Mononuclear cell (primary cell): ENCODE data around the gene CYB561D1. TPM values are rescaled to one million over a fixed set of nuclear protein-coding genes. Genes with fewer than 3 reads are reported as not detected.

Experiments
- H3K27me3 ChIP-seq: 2 replicates; pipeline ENCODE4 v1.6.0; 2011; ENCODE audit warnings: low read length, control low read depth; ENCODE audit not compliant: insufficient read depth
- H3K4me1 ChIP-seq: 2 replicates; pipeline ENCODE4 v1.5.1; 2011; ENCODE audit warnings: mild to moderate bottlenecking, low read length, control low read depth; ENCODE audit not compliant: insufficient read depth
- H3K4me3 ChIP-seq: 2 replicates; pipeline ENCODE4 v1.5.1; 2011; ENCODE audit warnings: mild to moderate bottlenecking, low read length, moderate library complexity
- H3K9me3 ChIP-seq: 2 replicates; pipeline ENCODE4 v1.5.1; 2011; ENCODE audit warnings: low read depth, mild to moderate bottlenecking, control low read depth, low read length
- total RNA-seq: library from RNA; depleted of rRNA; stranded (reverse); fragments of >200 nt; gene quantifications from one replicate; pipeline ENCODE4 v1.2.3, GENCODE V29; 2012

Gene CYB561D1
- total RNA-seq, 1 donor: 7.9 TPM

DNA sequence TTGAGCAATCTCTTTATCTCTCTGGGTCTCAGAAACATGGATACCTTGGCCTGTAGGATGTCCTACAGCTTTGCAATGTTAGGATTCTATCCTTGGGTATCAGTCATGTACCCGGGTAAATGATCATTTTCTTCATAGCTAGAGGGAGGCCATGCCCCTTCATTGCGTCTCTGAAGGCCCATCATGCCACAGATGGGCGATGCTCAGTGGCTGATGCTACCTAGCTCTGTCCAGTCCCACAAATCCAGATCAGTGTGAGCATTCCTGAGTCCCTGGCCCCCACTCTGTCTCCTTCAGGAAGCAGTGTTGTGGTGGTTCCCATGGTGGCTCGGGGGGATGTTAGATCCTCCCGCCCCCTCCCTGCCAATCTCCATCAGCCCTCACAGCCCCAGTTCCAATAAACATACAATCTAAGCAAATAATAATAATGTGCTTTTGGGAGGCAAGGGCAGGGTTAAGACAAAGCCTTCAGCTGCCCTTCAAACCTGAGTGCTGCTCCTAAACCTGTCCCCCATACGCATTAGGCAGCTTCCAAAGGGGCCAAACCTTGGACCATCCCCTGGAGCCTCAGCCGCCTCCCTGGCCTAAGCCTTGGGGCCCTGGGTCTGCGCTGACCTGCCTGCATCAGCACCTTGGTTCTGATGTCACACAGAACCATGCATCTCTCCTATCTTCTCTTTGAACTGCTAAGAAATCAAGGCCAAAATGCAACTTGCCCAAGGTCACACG is 45.1 kb downstream of the CYB561D1 start:
- Histone ChIP-seq H3K4me1 (no peaks in the 10 kb centered on the region), H3K4me3 (no peak overlapping the region), H3K9me3 (no peaks in the 10 kb centered on the region), H3K27me3 (no peaks in the 10 kb centered on the region)

DNA sequence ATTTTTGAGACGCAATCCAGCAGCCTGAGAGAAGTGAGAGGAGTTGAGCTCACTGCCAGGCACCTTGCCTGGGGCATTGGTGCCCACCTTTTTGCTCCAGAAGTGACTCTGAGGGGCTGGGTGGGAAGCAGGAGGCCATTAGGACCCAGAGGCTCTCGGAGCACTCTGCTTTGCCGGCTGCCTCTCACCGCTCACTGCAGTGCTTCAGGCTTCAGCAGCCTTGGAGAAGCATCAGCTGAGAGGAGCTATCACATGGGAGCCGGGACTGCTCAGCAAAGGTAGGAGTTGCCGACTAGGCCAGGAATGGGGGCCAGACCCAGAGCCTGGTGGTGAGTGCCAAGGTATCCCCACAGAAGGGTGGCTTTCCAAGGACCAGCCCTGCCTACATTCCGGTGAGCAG is 45.8 kb downstream of the CYB561D1 start, which contains the start of gene GPR61:
TSS of gene GPR61 (plus strand) at position 197 of the 400 bp plus-strand sequence. CDS start 3,151 bp downstream, outside the sequence.
- H3K4me3 ChIP-seq: no peak within 1 kb of the TSS
- H3K4me1 ChIP-seq: no peaks in the 10 kb centered on the region
- H3K27me3 ChIP-seq: no peaks in the 10 kb centered on the region
- H3K9me3 ChIP-seq: no peaks in the 10 kb centered on the region

DNA sequence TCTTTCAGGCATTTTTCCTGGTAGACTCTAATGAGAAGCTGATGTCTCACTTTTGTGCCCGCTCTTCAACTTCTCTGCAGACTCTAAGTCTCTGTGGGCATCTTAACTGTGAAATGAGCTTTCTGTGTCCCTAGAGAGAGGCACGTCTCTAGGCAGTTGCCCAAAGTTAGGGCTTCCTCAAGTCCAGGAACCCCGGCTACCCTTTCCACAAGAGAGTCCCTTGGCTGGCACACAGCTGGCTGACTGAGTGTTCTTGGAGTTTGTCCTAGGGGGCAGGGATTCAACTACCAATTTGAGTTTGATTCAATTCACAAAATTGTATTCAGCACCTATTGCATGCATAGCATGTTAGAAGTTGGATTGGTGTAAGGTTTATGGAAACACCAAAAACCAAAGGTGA is 47.2 kb downstream of the CYB561D1 start:
- no peak overlapping the region for H3K4me3 ChIP-seq
- H3K9me3 ChIP-seq: no peaks in the 10 kb centered on the region
- no peaks in the 10 kb centered on the region for H3K27me3 ChIP-seq
- H3K4me1 ChIP-seq: no peaks in the 10 kb centered on the region

DNA sequence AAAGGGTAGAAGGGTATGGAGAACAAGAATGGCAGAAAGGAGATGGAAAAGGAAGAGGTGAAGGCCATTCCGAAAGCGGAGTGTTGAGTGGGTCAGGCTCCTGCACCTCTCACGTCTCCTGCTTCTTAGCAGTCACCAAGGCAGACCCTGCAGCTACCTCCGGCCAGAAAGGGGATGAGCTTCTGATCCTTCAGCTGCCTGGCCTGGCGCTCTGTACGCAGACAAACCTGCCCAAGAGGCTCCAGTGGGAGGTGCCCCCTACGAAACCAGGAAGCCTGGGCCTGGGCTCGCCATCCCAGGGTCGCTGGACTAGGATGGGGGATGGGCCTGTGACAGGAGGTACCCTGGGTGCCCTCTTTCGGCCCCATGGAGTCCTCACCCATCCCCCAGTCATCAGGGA is 48.8 kb downstream of the CYB561D1 start:
- H3K27me3 ChIP-seq: no peaks in the 10 kb centered on the region
- H3K4me1 ChIP-seq: peaks cover 14% of the 10 kb centered on the region
- no peak overlapping the region for H3K4me3 ChIP-seq
- H3K9me3 ChIP-seq: no peaks in the 10 kb centered on the region

DNA sequence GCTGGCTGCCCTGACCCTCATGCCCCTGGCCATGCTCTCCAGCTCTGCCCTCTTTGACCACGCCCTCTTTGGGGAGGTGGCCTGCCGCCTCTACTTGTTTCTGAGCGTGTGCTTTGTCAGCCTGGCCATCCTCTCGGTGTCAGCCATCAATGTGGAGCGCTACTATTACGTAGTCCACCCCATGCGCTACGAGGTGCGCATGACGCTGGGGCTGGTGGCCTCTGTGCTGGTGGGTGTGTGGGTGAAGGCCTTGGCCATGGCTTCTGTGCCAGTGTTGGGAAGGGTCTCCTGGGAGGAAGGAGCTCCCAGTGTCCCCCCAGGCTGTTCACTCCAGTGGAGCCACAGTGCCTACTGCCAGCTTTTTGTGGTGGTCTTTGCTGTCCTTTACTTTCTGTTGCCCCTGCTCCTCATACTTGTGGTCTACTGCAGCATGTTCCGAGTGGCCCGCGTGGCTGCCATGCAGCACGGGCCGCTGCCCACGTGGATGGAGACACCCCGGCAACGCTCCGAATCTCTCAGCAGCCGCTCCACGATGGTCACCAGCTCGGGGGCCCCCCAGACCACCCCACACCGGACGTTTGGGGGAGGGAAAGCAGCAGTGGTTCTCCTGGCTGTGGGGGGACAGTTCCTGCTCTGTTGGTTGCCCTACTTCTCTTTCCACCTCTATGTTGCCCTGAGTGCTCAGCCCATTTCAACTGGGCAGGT is 49.5 kb downstream of the CYB561D1 start:
- H3K4me3 ChIP-seq: no peak overlapping the region
- peaks cover 17% of the 10 kb centered on the region for H3K4me1 ChIP-seq
- no peaks in the 10 kb centered on the region for H3K27me3 ChIP-seq
- H3K9me3 ChIP-seq: no peaks in the 10 kb centered on the region

DNA sequence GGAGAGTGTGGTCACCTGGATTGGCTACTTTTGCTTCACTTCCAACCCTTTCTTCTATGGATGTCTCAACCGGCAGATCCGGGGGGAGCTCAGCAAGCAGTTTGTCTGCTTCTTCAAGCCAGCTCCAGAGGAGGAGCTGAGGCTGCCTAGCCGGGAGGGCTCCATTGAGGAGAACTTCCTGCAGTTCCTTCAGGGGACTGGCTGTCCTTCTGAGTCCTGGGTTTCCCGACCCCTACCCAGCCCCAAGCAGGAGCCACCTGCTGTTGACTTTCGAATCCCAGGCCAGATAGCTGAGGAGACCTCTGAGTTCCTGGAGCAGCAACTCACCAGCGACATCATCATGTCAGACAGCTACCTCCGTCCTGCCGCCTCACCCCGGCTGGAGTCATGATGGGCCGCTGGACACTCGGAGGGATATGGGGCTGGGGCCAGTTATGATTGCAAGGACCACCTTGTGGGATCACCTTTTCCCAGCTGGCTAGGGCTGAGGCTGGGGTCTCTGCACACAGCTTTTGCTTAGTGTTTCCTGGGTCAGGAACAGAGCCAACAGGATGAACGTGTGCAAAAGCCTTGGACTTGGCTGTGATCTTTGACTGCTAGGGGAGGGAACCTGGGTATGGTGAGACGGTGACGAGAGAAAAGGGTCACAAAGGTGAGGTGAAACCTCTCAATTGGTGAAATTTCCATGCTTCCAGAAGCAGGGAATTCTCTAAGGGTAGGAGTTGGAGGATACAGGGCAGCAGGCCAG is 50.3 kb downstream of the CYB561D1 start:
- Histone ChIP-seq H3K9me3 (no peaks in the 10 kb centered on the region), H3K4me3 (no peak overlapping the region), H3K27me3 (no peaks in the 10 kb centered on the region), H3K4me1 (peaks cover 20% of the 10 kb centered on the region)

DNA sequence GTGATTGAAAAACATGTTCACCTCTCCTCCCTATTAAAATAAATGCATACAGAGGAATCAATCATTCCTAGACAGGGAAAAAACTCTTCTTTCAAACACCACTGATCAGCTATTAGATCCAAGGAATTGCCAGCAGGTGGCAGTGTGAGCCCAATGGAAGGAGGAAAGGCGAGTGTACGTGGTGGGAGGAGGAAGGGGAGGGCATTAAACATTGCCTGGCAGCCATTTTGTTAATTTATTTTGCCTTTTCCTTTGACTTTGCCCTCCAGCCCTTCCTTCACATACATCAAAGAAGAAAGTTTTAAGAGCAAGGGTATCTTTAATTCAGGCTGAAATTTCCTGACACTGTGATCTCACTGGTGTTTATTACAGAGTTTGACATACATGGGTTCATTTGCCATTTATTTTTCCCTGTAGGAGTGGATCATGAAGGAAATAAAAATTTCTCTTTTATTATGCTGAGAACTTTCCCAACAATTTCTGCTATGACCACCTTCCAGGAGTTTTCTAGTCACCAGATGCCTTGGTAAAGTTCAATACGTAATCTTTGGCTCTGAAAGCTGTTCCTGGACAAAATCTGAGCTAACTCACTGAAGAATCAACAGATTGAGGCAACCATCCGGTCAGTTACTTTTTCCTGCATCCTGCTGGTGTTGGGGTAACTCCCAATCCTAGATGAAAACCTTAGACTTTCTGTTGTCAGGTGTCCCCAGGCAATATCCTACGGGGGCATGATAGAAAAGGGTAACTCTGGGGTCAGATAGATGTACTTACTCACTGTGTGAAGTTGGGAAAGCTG is 52.6 kb downstream of the CYB561D1 start:
- no peaks in the 10 kb centered on the region for H3K27me3 ChIP-seq
- peak overlapping the region; percentile 5 for H3K4me3 ChIP-seq
- no peaks in the 10 kb centered on the region for H3K9me3 ChIP-seq
- peaks cover 37% of the 10 kb centered on the region for H3K4me1 ChIP-seq

DNA sequence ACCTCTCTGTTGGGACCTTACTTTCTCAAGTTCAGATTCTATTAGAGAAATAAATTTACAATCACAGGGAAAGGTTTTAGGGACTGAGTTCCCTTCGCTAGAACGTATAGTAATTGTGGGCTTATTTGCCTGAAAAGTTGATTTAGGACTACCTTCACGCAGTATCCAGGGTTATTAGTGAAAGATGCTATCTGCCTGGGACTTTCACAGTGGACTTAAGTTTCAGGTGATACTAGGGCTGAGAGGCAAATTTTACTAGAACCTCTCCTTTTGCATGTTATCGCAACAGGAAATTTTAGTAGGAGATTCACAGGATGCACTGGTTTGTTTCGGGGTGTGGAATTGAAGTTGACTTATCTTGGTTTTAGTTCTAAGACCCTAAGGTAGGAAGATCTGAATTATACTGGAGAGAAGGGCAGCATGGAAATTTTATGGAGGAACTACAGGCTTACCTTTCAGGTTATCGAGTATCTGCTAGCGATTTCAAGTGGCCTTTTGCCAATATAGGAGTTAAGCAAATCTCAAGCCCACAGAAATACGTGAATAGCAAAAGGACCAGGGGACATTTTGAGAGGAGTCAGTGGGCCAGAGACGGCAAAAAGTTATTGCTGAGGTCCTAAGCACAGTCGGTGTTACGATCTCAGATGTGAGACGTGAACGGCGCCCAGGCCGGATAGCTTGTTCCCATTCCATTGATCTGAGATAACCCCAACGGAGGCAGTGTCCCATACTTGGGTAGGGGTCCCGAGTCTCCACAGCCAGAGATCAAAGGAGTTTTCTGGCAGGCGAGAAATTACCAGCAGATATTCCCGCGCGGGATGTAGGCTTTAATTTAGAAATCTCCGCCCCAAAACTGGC is 53.8 kb downstream of the CYB561D1 start:
- H3K9me3 ChIP-seq: no peaks in the 10 kb centered on the region
- H3K27me3 ChIP-seq: no peaks in the 10 kb centered on the region
- H3K4me1 ChIP-seq: peaks cover 43% of the 10 kb centered on the region
- peak overlapping the region; percentile 96 for H3K4me3 ChIP-seq

DNA sequence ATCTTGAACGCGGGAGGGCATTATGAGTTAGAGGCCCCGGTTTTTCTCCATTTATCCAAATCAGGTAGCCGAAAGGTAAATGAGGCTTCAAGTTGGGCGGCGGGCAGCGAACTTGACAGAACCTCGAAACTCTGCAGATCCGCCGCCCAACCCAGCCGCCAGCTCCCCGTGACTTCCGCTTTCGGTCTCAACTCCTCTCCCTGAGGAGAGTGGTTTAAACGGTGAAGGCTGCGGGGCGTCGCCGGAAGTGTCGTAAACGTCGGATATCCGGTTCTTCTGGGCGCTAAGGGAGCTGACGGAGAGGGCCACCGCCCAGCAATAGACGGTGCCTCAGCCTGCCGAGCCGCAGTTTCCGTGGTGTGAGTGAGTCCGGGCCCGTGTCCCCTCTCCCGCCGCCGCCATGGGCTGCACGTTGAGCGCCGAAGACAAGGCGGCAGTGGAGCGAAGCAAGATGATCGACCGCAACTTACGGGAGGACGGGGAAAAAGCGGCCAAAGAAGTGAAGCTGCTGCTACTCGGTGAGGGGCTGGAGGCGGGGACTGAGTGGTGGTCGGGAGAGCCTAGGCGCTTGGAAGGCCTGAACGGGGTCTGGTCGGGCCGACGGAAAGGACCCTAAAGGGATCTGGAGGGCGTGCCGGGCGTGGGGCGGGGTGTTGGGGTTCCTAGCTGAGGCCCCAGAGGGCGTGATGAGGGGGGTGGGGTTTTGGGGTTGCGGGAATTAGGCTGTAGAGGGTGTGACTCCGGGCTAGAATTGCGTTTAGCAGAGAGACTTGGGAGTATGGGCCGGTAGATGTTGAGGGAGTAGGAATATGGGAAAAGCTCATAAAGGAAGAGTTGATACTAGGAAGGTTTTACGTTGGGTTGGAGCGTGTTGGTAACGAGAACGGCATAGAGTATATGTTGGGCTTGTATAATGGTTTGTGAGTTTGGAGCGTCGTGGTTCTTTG is 54.7 kb downstream of the CYB561D1 start, which contains the start of gene GNAI3:
TSS of gene GNAI3 (plus strand) at position 295 of the 947 bp plus-strand sequence. CDS start at position 401, 106 bp downstream.
- Histone ChIP-seq H3K4me1 (peaks cover 44% of the 10 kb centered on the region), H3K27me3 (no peaks in the 10 kb centered on the region), H3K4me3 (peak within 1 kb of the TSS; percentile 96), H3K9me3 (no peaks in the 10 kb centered on the region)

Other genes with a start within 250 kb of the CYB561D1 start
- 1.4 TPM for gene CELSR2, start 244.6 kb upstream of the CYB561D1 start, total RNA-seq
- gene PSRC1, start 210.9 kb upstream of the CYB561D1 start, total RNA-seq: 0.73 TPM
- not detected for gene MYBPHL, start 187.1 kb upstream of the CYB561D1 start, total RNA-seq
- 9.3 TPM for gene SORT1, start 96.2 kb upstream of the CYB561D1 start, total RNA-seq
- gene PSMA5, start 67.6 kb upstream of the CYB561D1 start, total RNA-seq: 30.7 TPM
- not detected for gene SYPL2, start 27.5 kb upstream of the CYB561D1 start, total RNA-seq
- 4.4 TPM for gene ATXN7L2, start 10.2 kb upstream of the CYB561D1 start, total RNA-seq
- gene AMIGO1, start 15.6 kb downstream of the CYB561D1 start, total RNA-seq: 9.2 TPM
- 0.94 TPM for gene GPR61, start 45.8 kb downstream of the CYB561D1 start, total RNA-seq
- gene GNAI3, start 54.5 kb downstream of the CYB561D1 start, total RNA-seq: 8.9 TPM
- gene GNAT2, start 125.5 kb downstream of the CYB561D1 start, total RNA-seq: not detected
- gene AMPD2, start 125.7 kb downstream of the CYB561D1 start, total RNA-seq: 108 TPM
- gene GSTM4, start 162.0 kb downstream of the CYB561D1 start, total RNA-seq: 8.4 TPM
- 16.1 TPM for gene GSTM2, start 174.0 kb downstream of the CYB561D1 start, total RNA-seq
- gene GSTM1, start 193.7 kb downstream of the CYB561D1 start, total RNA-seq: not detected
- not detected for gene GSTM5, start 218.2 kb downstream of the CYB561D1 start, total RNA-seq
- gene GSTM3, start 246.9 kb downstream of the CYB561D1 start, total RNA-seq: 7.5 TPM